GM06990 (cell line): ENCODE results near the gene KREMEN2.

Source experiments
- DNase-seq: peaks from one replicate; pipeline ENCODE4 v3.0.0-alpha.2; 2011; ENCODE audit not compliant: insufficient read length; ENCODE audit errors: extremely low read depth
- H3K27me3 ChIP-seq: replicated peaks from 2 replicates; pipeline ENCODE4 v1.6.0; 2011; ENCODE audit warnings: low read length; ENCODE audit not compliant: control insufficient read depth, insufficient read depth
- H3K36me3 ChIP-seq: 2 replicates; pipeline ENCODE4 v1.5.1; 2011; ENCODE audit warnings: low read length; ENCODE audit not compliant: control insufficient read depth, insufficient read depth
- H3K4me3 ChIP-seq: replicated peaks from 2 replicates; pipeline ENCODE4 v1.5.1; 2011; ENCODE audit warnings: low read depth, mild to moderate bottlenecking, control low read depth, low read length
- CTCF ChIP-seq: IDR thresholded peaks from 2 replicates; pipeline ENCODE4 v1.5.1; 2011; ENCODE audit warnings: low read length, control low read depth, mild to moderate bottlenecking, inconsistent platforms; ENCODE audit not compliant: insufficient read depth, poor library complexity, severe bottlenecking

The KREMEN2 gene

GRCh38 chr16:2968738-2969544 is 4.9 kb downstream of the KREMEN2 start, which contains the start of gene PAQR4:
Gene PAQR4 (plus strand): TSS chr16:2969348. CDS start chr16:2969675, 327 bp downstream.
- Histone ChIP-seq H3K4me3 (peak within 1 kb of the TSS; percentile 88), H3K27me3 (no peaks in the 10 kb centered on the region), H3K36me3 (peaks cover 7% of the 10 kb centered on the region)
- TF ChIP-seq CTCF: no peak
- peak; percentile 97 for DNase-seq

- peak; percentile 84 for DNase-seq
These were observed 5.8 kb downstream of the KREMEN2 start for GRCh38 chr16:2969545-2970521.

GRCh38 chr16:2970563-2970962 is 6.5 kb downstream of the KREMEN2 start:
- DNase-seq: no peak
- peaks cover 11% of the 10 kb centered on the region for H3K36me3 ChIP-seq
- no peaks in the 10 kb centered on the region for H3K27me3 ChIP-seq
- TF ChIP-seq CTCF: no peak
- peak overlapping the region; percentile 88 for H3K4me3 ChIP-seq

More at GRCh38 chr16:2969545-2970521, 5.8 kb downstream of the KREMEN2 start:
- H3K27me3 ChIP-seq: no peaks in the 10 kb centered on the region
- peak overlapping the region; percentile 88 for H3K4me3 ChIP-seq
- peaks cover 9% of the 10 kb centered on the region for H3K36me3 ChIP-seq
- peak; percentile 85 for TF ChIP-seq CTCF

GRCh38 chr16:2971134-2971984 is 7.3 kb downstream of the KREMEN2 start:
- peak; percentile 11 for TF ChIP-seq CTCF
- H3K27me3 ChIP-seq: no peaks in the 10 kb centered on the region
- H3K36me3 ChIP-seq: peaks cover 15% of the 10 kb centered on the region
- no peak for DNase-seq
- peak overlapping the region; percentile 88 for H3K4me3 ChIP-seq
